GM21619 (cell line): ENCODE measurements around the gene MUC15.
"Not testable (repeated sequence)": the region's sequence is repeated elsewhere in the genome, so short reads cannot be mapped to it uniquely, and the experiment has no call there.

Experiments
- ATAC-seq: cut with Tn5 transposase; IDR thresholded peaks from one replicate; pipeline ENCODE4 v1.9.1; 2021; ENCODE audit not compliant: unreplicated experiment

MUC15 gene

GRCh38 chr11:26571861-26572654 is at the start of gene MUC15:
TSS of gene MUC15 (minus strand) at chr11:26572263. CDS start at chr11:26567094, 5,169 bp downstream.
- no peak for ATAC-seq

- no peak for ATAC-seq
Observed at GRCh38 chr11:26621132-26621531, 49.1 kb upstream of the MUC15 start.

- ATAC-seq = no peak
Observed at GRCh38 chr11:26620282-26621045, 48.4 kb upstream of the MUC15 start.

GRCh38 chr11:26618441-26618840 is 46.4 kb upstream of the MUC15 start:
- no peak for ATAC-seq

- no peak for ATAC-seq
Observed at GRCh38 chr11:26613759-26614158, 41.7 kb upstream of the MUC15 start.

- no peak for ATAC-seq
Observed at GRCh38 chr11:26608507-26609146, 36.6 kb upstream of the MUC15 start.

- no peak for ATAC-seq
Observed at GRCh38 chr11:26607725-26608506, 35.9 kb upstream of the MUC15 start.

GRCh38 chr11:26599876-26600434 is 27.9 kb upstream of the MUC15 start:
- ATAC-seq = no peak

- ATAC-seq = no peak
Observed at GRCh38 chr11:26599425-26599824, 27.4 kb upstream of the MUC15 start.

GRCh38 chr11:26597899-26598298 is 25.8 kb upstream of the MUC15 start:
- ATAC-seq = no peak

- not testable (repeated sequence) for ATAC-seq
Observed at GRCh38 chr11:26597049-26597689, 25.1 kb upstream of the MUC15 start.

- ATAC-seq = not testable (repeated sequence)
Observed at GRCh38 chr11:26595207-26595865, 23.3 kb upstream of the MUC15 start.

GRCh38 chr11:26593691-26594090 is 21.6 kb upstream of the MUC15 start:
- ATAC-seq = no peak

GRCh38 chr11:26587073-26587472 is 15.0 kb upstream of the MUC15 start:
- no peak for ATAC-seq

GRCh38 chr11:26584818-26585217 is 12.8 kb upstream of the MUC15 start:
- ATAC-seq = no peak

GRCh38 chr11:26583550-26583949 is 11.5 kb upstream of the MUC15 start:
- no peak for ATAC-seq

- ATAC-seq = no peak
Observed at GRCh38 chr11:26580929-26581328, 8.9 kb upstream of the MUC15 start.

GRCh38 chr11:26579683-26580082 is 7.6 kb upstream of the MUC15 start:
- no peak for ATAC-seq

- no peak for ATAC-seq
Observed at GRCh38 chr11:26578998-26579661, 7.1 kb upstream of the MUC15 start.
